ENCODE results near the gene KIAA0232.

Gene KIAA0232

DNA sequence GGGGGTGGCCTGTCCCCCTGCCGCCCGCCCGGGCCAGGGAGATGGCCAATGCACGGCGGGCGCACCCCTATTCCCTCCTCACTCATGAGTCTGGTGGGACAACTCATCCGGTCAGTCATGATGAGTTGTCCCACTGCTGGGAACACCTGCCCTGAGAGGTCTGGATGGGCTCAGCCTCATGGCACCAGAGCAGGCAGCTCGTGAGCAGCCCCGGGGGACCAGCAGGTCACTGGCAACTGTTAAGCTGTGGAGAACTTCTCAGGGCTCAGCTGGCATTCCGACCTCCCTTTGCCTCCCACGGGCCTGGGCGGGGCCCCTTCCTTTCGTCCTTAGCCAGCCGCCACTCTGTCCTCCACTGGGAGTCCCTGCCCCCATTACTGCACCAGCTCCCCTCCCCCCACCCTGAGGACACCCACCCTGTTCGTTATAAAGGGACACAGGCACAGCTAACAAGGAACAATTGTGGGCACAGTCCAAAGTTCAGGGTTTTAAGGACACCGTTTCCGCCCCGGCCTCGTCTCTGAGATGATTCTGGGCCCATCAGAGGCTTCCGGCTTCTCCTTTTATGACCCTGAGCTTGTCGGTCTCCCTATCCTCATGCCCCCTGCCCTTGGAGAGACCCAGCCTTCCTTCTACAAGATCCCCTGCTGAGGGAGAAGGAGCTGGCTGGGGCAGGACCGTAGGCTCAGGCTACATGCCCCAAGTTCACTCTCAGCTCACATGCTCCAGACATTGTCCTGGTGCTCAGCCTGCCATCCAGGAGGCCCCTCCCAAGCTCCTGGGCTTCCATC is 14.6 kb upstream of the KIAA0232 start:
- no peaks in the 10 kb centered on the region for H3K9me3 ChIP-seq (replicated peaks; ENCODE audit: insufficient read depth, low read length)
- H3K27me3 ChIP-seq (replicated peaks; ENCODE audit: insufficient read depth, low read length), result 0 out of 2 replicates have a peak, but pooled peaks cover 12% of the 10 kb centered on the region
- H3K27ac ChIP-seq (ENCODE audit: low read length), result no peak overlapping the region
- TF ChIP-seq, protein P1, sequence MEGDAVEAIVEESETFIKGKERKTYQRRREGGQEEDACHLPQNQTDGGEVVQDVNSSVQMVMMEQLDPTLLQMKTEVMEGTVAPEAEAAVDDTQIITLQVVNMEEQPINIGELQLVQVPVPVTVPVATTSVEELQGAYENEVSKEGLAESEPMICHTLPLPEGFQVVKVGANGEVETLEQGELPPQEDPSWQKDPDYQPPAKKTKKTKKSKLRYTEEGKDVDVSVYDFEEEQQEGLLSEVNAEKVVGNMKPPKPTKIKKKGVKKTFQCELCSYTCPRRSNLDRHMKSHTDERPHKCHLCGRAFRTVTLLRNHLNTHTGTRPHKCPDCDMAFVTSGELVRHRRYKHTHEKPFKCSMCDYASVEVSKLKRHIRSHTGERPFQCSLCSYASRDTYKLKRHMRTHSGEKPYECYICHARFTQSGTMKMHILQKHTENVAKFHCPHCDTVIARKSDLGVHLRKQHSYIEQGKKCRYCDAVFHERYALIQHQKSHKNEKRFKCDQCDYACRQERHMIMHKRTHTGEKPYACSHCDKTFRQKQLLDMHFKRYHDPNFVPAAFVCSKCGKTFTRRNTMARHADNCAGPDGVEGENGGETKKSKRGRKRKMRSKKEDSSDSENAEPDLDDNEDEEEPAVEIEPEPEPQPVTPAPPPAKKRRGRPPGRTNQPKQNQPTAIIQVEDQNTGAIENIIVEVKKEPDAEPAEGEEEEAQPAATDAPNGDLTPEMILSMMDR (IDR thresholded peaks at IDR 0.05; ENCODE audit: low read length), result no peak
- no peak for TF ChIP-seq EZH2phosphoT487 (IDR thresholded peaks at IDR 0.05; ENCODE audit: low read length)
- no peak overlapping the region for H2AFZ ChIP-seq (ENCODE audit: low read length)
- no peak overlapping the region for H3K4me2 ChIP-seq (ENCODE audit: low read depth, low read length)
- H4K20me1 ChIP-seq (ENCODE audit: insufficient read depth, low read length), result no peaks in the 10 kb centered on the region
- no peaks in the 10 kb centered on the region for H3K79me2 ChIP-seq (ENCODE audit: low read length)
- H3K9ac ChIP-seq (ENCODE audit: low read length), result no peak overlapping the region
- DNase-seq, result no peak
- no peak overlapping the region for H3K4me3 ChIP-seq (ENCODE audit: low read length)
- H3K36me3 ChIP-seq (replicated peaks; ENCODE audit: insufficient read depth, low read length), result no peaks in the 10 kb centered on the region
- no peaks in the 10 kb centered on the region for H3K9me2 ChIP-seq (replicated peaks; ENCODE audit: insufficient read depth, low read length)
- no peaks in the 10 kb centered on the region for H3F3A ChIP-seq (ENCODE audit: insufficient read depth, low read length)
- no peaks in the 10 kb centered on the region for H3K4me1 ChIP-seq (ENCODE audit: low read length)

DNA sequence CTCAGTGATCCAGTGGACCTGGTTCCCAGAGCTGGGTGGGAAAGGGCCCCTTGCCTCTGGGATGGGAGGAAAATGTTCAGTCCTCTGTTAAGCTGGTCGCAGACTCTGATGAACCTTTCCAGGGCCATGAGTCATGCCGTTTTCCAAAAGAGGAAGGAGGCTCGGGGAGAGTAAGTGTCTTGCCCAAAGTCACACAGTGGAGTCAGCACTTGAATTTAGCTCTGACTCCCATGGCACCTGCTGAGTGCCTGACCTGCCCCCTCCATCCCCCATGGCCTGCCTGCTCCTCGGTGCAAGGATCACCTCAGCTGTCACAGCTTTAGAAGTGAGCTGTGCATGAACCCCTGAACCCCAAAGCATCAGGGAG is 14.0 kb upstream of the KIAA0232 start:
- Histone ChIP-seq H3K4me3 (ENCODE audit: low read length) (no peak overlapping the region), H3K9ac (ENCODE audit: low read length) (no peak overlapping the region), H3K79me2 (ENCODE audit: low read length) (no peaks in the 10 kb centered on the region), H3K4me2 (ENCODE audit: low read depth, low read length) (no peak overlapping the region), H3K36me3 (replicated peaks; ENCODE audit: insufficient read depth, low read length) (no peaks in the 10 kb centered on the region), H3K9me3 (replicated peaks; ENCODE audit: insufficient read depth, low read length) (no peaks in the 10 kb centered on the region), H3K4me1 (ENCODE audit: low read length) (no peaks in the 10 kb centered on the region), H3K9me2 (replicated peaks; ENCODE audit: insufficient read depth, low read length) (no peaks in the 10 kb centered on the region), H2AFZ (ENCODE audit: low read length) (no peak overlapping the region), H3K27ac (ENCODE audit: low read length) (no peak overlapping the region), H4K20me1 (ENCODE audit: insufficient read depth, low read length) (no peaks in the 10 kb centered on the region), H3F3A (ENCODE audit: insufficient read depth, low read length) (no peaks in the 10 kb centered on the region), H3K27me3 (replicated peaks; ENCODE audit: insufficient read depth, low read length) (0 out of 2 replicates have a peak, but pooled peaks cover 8% of the 10 kb centered on the region)
- TF ChIP-seq EZH2 (optimal IDR thresholded peaks at IDR 0.05; ENCODE audit: low read depth, low read length), result no peak
- no peak for TF ChIP-seq EZH2phosphoT487 (IDR thresholded peaks at IDR 0.05; ENCODE audit: low read length)
- TF ChIP-seq, protein P1 (IDR thresholded peaks at IDR 0.05; ENCODE audit: low read length), result no peak
- DNase-seq, result no peak

DNA sequence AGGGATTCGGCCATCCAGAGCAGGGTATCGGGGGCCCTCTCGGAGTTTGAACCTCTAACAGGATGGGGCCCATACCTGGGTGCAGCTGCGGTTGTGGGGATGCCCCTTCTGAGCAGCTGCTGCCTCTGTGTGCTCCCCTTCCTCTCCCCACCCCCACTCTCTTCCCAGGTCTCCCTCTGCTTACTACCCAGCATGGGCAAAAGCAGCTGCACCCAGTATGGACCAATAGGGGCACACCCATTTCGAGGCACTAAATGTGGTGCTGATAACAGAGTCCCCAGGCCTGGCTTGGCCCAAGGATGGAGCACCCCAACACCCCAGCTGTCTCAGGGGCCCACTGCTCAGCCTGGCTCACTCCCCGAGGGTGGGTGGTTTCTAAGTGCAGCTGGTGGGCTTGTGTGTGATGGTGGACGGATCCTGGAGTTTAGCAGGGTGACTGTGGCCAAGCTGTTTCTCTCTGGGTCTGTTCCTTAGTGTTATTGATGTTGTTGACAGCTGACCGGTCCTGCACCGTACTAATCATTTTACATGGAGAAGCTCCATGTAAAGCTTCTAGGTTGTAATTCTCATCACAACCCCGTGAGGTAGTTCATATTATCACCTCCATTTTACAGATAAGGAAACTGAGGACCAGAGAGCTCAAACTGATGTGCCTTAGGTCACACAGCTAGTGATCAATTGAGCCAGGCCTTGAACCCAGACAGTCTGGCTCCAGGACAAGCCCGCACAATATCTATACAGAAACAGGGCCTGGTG is 13.1 kb upstream of the KIAA0232 start:
- no peaks in the 10 kb centered on the region for H3K79me2 ChIP-seq (ENCODE audit: low read length)
- TF ChIP-seq, protein P1 (IDR thresholded peaks at IDR 0.05; ENCODE audit: low read length), result no peak
- TF ChIP-seq EZH2phosphoT487 (IDR thresholded peaks at IDR 0.05; ENCODE audit: low read length) (no peak), EZH2 (optimal IDR thresholded peaks at IDR 0.05; ENCODE audit: low read depth, low read length) (no peak)
- H3K27ac ChIP-seq (ENCODE audit: low read length), result no peak overlapping the region
- H3K9me3 ChIP-seq (replicated peaks; ENCODE audit: insufficient read depth, low read length), result no peaks in the 10 kb centered on the region
- no peaks in the 10 kb centered on the region for H3K9me2 ChIP-seq (replicated peaks; ENCODE audit: insufficient read depth, low read length)
- no peaks in the 10 kb centered on the region for H3K36me3 ChIP-seq (replicated peaks; ENCODE audit: insufficient read depth, low read length)
- DNase-seq, result no peak
- H4K20me1 ChIP-seq (ENCODE audit: insufficient read depth, low read length), result no peaks in the 10 kb centered on the region
- no peaks in the 10 kb centered on the region for H3F3A ChIP-seq (ENCODE audit: insufficient read depth, low read length)
- no peak overlapping the region for H3K9ac ChIP-seq (ENCODE audit: low read length)
- H3K4me2 ChIP-seq (ENCODE audit: low read depth, low read length), result no peak overlapping the region
- no peak overlapping the region for H2AFZ ChIP-seq (ENCODE audit: low read length)
- no peak overlapping the region for H3K4me3 ChIP-seq (ENCODE audit: low read length)
- 0 out of 2 replicates have a peak, but pooled peaks cover 8% of the 10 kb centered on the region for H3K27me3 ChIP-seq (replicated peaks; ENCODE audit: insufficient read depth, low read length)
- H3K4me1 ChIP-seq (ENCODE audit: low read length), result no peaks in the 10 kb centered on the region
